Measurements from ENCODE around the gene PDZD2.

GRCh38 chr5:32160228-32160627 lies 521.3 kb downstream of the PDZD2 start:
- TF ChIP-seq CTCF (conservative IDR thresholded peaks at IDR 0.05; ENCODE audit: low read length) = no peak
- no peak for TF ChIP-seq EZH2phosphoT487 (IDR thresholded peaks at IDR 0.05; ENCODE audit: borderline replicate concordance)

Data from Loucy (cell line).